H9 (cell line): ENCODE results near the gene BTBD18. TPM values are rescaled to one million over a fixed set of nuclear protein-coding genes. Genes with fewer than 3 reads are reported as not detected.

Experiments used
- DNase-seq: peaks from one replicate; pipeline ENCODE4 v3.0.0-alpha.2; 2017
- H2AFZ ChIP-seq: one replicate; pipeline ENCODE4 v1.6.1; 2013; ENCODE audit warnings: mild to moderate bottlenecking, low read length, control low read depth, moderate library complexity
- H2AK5ac ChIP-seq: 2 replicates; pipeline ENCODE4 v1.6.1; 2013; ENCODE audit warnings: low read length, control low read depth, mixed read lengths; ENCODE audit not compliant: insufficient read length
- H2BK120ac ChIP-seq: one replicate; pipeline ENCODE4 v1.6.1; 2013; ENCODE audit warnings: low read depth, mild to moderate bottlenecking, low read length, control low read depth, inconsistent platforms; ENCODE audit not compliant: poor library complexity, severe bottlenecking
- H2BK12ac ChIP-seq: 2 replicates; pipeline ENCODE4 v1.6.1; 2013; ENCODE audit warnings: low read length, control low read depth, mixed read lengths, low read depth; ENCODE audit not compliant: insufficient read length
- H2BK15ac ChIP-seq: 2 replicates; pipeline ENCODE4 v1.6.1; 2013; ENCODE audit warnings: low read depth, low read length, control low read depth
- H2BK20ac ChIP-seq: one replicate; pipeline ENCODE4 v1.6.1; 2013; ENCODE audit warnings: low read depth, mild to moderate bottlenecking, low read length, control low read depth, inconsistent platforms; ENCODE audit not compliant: poor library complexity, severe bottlenecking
- H2BK5ac ChIP-seq: 2 replicates; pipeline ENCODE4 v1.6.1; 2013; ENCODE audit warnings: low read length, control low read depth, mixed read lengths; ENCODE audit not compliant: insufficient read length
- H3K14ac ChIP-seq: 2 replicates; pipeline ENCODE4 v1.6.1; 2013; ENCODE audit warnings: low read length, control low read depth; ENCODE audit not compliant: insufficient read depth
- H3K18ac ChIP-seq: 2 replicates; pipeline ENCODE4 v1.6.1; 2013; ENCODE audit warnings: low read depth, mild to moderate bottlenecking, mixed read lengths, low read length, control low read depth; ENCODE audit not compliant: insufficient read length
- H3K23ac ChIP-seq: 2 replicates; pipeline ENCODE4 v1.6.1; 2013; ENCODE audit warnings: low read length, control low read depth, mixed read lengths, low read depth; ENCODE audit not compliant: insufficient read length
- H3K23me2 ChIP-seq: 2 replicates; pipeline ENCODE4 v1.6.1; 2013; ENCODE audit warnings: low read depth, mild to moderate bottlenecking, mixed read lengths, low read length, control low read depth; ENCODE audit not compliant: insufficient read length, poor library complexity, severe bottlenecking
- H3K27ac ChIP-seq: 2 replicates; pipeline ENCODE4 v1.5.1; 2013; ENCODE audit warnings: low read length, control low read depth, mixed read lengths, low read depth; ENCODE audit not compliant: insufficient read length
- H3K27me3 ChIP-seq: 2 replicates; pipeline ENCODE4 v1.6.1; 2013; ENCODE audit warnings: low read length, control low read depth, inconsistent platforms; ENCODE audit not compliant: insufficient read depth
- H3K4ac ChIP-seq: 2 replicates; pipeline ENCODE4 v1.6.1; 2013; ENCODE audit warnings: low read depth, mild to moderate bottlenecking, control low read depth, inconsistent platforms, low read length, moderate library complexity
- H3K4me1 ChIP-seq: 2 replicates; pipeline ENCODE4 v1.6.1; 2013; ENCODE audit warnings: low read length, control low read depth, inconsistent platforms; ENCODE audit not compliant: insufficient read depth
- H3K4me2 ChIP-seq: 2 replicates; pipeline ENCODE4 v1.6.1; 2013; ENCODE audit warnings: low read length, control low read depth, mixed read lengths; ENCODE audit not compliant: insufficient read length, insufficient read depth
- H3K56ac ChIP-seq: 2 replicates; pipeline ENCODE4 v1.6.1; 2013; ENCODE audit warnings: low read depth, mild to moderate bottlenecking, mixed read lengths, low read length, control low read depth; ENCODE audit not compliant: insufficient read length
- H3K79me1 ChIP-seq: 2 replicates; pipeline ENCODE4 v1.6.1; 2013; ENCODE audit warnings: low read depth, mild to moderate bottlenecking, moderate library complexity, low read length, control low read depth, inconsistent platforms; ENCODE audit not compliant: insufficient read depth, poor library complexity, severe bottlenecking
- H3K79me2 ChIP-seq: 2 replicates; pipeline ENCODE4 v1.6.1; 2013; ENCODE audit warnings: low read length, control low read depth, inconsistent platforms; ENCODE audit not compliant: insufficient read depth
- H3K9ac ChIP-seq: 2 replicates; pipeline ENCODE4 v1.6.1; 2013; ENCODE audit warnings: low read length, control low read depth, mixed read lengths; ENCODE audit not compliant: insufficient read length; ENCODE audit errors: extremely low read depth
- H3K9me3 ChIP-seq: one replicate; pipeline ENCODE4 v1.6.1; 2013; ENCODE audit warnings: low read depth, low read length, inconsistent platforms; ENCODE audit not compliant: control insufficient read depth
- H3T11ph ChIP-seq: one replicate; pipeline ENCODE4 v1.6.1; 2013; ENCODE audit warnings: mild to moderate bottlenecking, low read length, control low read depth, inconsistent platforms
- H4K20me1 ChIP-seq: one replicate; pipeline ENCODE4 v1.6.1; 2013; ENCODE audit not compliant: control insufficient read depth, insufficient read length, insufficient read depth
- H4K5ac ChIP-seq: 2 replicates; pipeline ENCODE4 v1.6.1; 2013; ENCODE audit warnings: low read depth, mild to moderate bottlenecking, mixed read lengths, low read length, control low read depth; ENCODE audit not compliant: insufficient read length
- H4K8ac ChIP-seq: replicated peaks from 2 replicates; pipeline ENCODE4 v1.6.1; 2013; ENCODE audit warnings: low read length, control low read depth, mixed read lengths, low read depth; ENCODE audit not compliant: insufficient read length
- H4K91ac ChIP-seq: 2 replicates; pipeline ENCODE4 v1.6.1; 2013; ENCODE audit warnings: low read depth, mild to moderate bottlenecking, moderate library complexity, mixed read lengths, low read length, control low read depth; ENCODE audit not compliant: insufficient read length
- H3K27ac Mint-ChIP-seq, 3 experiments: 2 replicates in 2 of 3; 3 replicates in 1 of 3; pipeline ENCODE4 v1.8.0; 2020 to 2021; ENCODE audit warnings: mixed read lengths in 3 of 3, mild to moderate bottlenecking in 1 of 3, moderate library complexity in 1 of 3
- H3K27me3 Mint-ChIP-seq: 2 replicates; pipeline ENCODE4 v1.8.0; 2021; ENCODE audit warnings: low read depth, mild to moderate bottlenecking, moderate library complexity, mixed read lengths
- H3K36me3 Mint-ChIP-seq, 3 experiments: 2 replicates in 2 of 3; 3 replicates in 1 of 3; pipeline ENCODE4 v1.8.0; 2020 to 2021; ENCODE audit warnings: low read depth in 3 of 3, mixed read lengths in 3 of 3; ENCODE audit not compliant: insufficient read depth in 1 of 3
- H3K4me1 Mint-ChIP-seq, 2 experiments: 2 replicates each; pipeline ENCODE4 v1.8.0; 2020; ENCODE audit warnings: mixed read lengths in 2 of 2
- H3K4me3 Mint-ChIP-seq, 2 experiments: 2 replicates in 1 of 2; 3 replicates in 1 of 2; pipeline ENCODE4 v1.8.0; 2020 to 2021; ENCODE audit warnings: mild to moderate bottlenecking in 2 of 2, mixed read lengths in 2 of 2, moderate library complexity in 1 of 2
- H3K9me3 Mint-ChIP-seq, 2 experiments: 2 replicates in 1 of 2; 3 replicates in 1 of 2; pipeline ENCODE4 v1.8.0; 2020; ENCODE audit warnings: mild to moderate bottlenecking in 2 of 2, mixed read lengths in 2 of 2, moderate library complexity in 1 of 2
- WGBS: extraction: QIAGEN DNeasy Blood & Tissue Kit; methylation state at CpG from one replicate; pipeline ENCODE4 v1.1.7; 2013; ENCODE audit warnings: missing lambda C conversion rate, low lambda C conversion rate, mixed read lengths; ENCODE audit not compliant: insufficient read length; ENCODE audit errors: extremely low coverage; 5-methylcytosine and 5-hydroxymethylcytosine counted together
- total RNA-seq: library from RNA; stranded (reverse); gene quantifications from 2 replicates; pipeline ENCODE4 v1.2.1, GENCODE V29; 2021
- TF ChIP-seq, protein P1 (sequence below): fragments of 200-600 bp; sonication (generic); conservative IDR thresholded peaks from 3 replicates; pipeline ENCODE4 v1.8.0; 2021; ENCODE audit warnings: antibody characterized with exemption, mild to moderate bottlenecking

The BTBD18 gene
- total RNA-seq, 1 experiment from 2014 or later = not detected

- Histone ChIP-seq H3K27ac (no peak overlapping the region), H3T11ph (no peak overlapping the region), H4K91ac (no peak overlapping the region), H3K4me1 (peaks cover under 1% of the 10 kb centered on the region; the same call in 1 of the 2 replicates), H3K79me2 (peaks cover 15% of the 10 kb centered on the region; the same call in 1 of the 2 replicates), H2BK12ac (no peak overlapping the region), H3K4me2 (no peak overlapping the region), H3K23me2 (no peaks in the 10 kb centered on the region), H3K9ac (no peak overlapping the region), H2BK120ac (no peak overlapping the region), H4K5ac (no peak overlapping the region), H2AK5ac (no peak overlapping the region), H4K20me1 (no peaks in the 10 kb centered on the region), H2BK15ac (no peak overlapping the region), H3K23ac (no peak overlapping the region), H3K18ac (no peak overlapping the region), H3K56ac (no peak overlapping the region), H2BK20ac (no peak overlapping the region), H3K79me1 (peaks cover 15% of the 10 kb centered on the region), H3K14ac (no peak overlapping the region), H3K4ac (no peak overlapping the region), H3K9me3 (no peaks in the 10 kb centered on the region), H2AFZ (no peak overlapping the region), H3K27me3 (no peaks in the 10 kb centered on the region), H4K8ac (no peak overlapping the region), H2BK5ac (no peak overlapping the region)
- Mint-ChIP-seq H3K36me3 (peaks cover 30 to 67% (median 66%) of the 10 kb centered on the region in 3 experiments), H3K4me1 (peaks cover 17 to 22% of the 10 kb centered on the region in 2 experiments), H3K27me3 (no peaks in the 10 kb centered on the region), H3K27ac (peak overlapping the region; percentile 6 to 80 (median 71); a peak in 3 of 7 replicates), H3K9me3 (no peaks in the 10 kb centered on the region), H3K4me3 (no peak overlapping the region)
- TF ChIP-seq, protein P1, sequence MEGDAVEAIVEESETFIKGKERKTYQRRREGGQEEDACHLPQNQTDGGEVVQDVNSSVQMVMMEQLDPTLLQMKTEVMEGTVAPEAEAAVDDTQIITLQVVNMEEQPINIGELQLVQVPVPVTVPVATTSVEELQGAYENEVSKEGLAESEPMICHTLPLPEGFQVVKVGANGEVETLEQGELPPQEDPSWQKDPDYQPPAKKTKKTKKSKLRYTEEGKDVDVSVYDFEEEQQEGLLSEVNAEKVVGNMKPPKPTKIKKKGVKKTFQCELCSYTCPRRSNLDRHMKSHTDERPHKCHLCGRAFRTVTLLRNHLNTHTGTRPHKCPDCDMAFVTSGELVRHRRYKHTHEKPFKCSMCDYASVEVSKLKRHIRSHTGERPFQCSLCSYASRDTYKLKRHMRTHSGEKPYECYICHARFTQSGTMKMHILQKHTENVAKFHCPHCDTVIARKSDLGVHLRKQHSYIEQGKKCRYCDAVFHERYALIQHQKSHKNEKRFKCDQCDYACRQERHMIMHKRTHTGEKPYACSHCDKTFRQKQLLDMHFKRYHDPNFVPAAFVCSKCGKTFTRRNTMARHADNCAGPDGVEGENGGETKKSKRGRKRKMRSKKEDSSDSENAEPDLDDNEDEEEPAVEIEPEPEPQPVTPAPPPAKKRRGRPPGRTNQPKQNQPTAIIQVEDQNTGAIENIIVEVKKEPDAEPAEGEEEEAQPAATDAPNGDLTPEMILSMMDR = no peak
- no peak for DNase-seq
- no CpG with 5 or more reads among the region's 8 CpGs for WGBS
Observed at GRCh38 chr11:57793351-57794115, 41.9 kb upstream of the BTBD18 start.
